WTC11 (cell line): ENCODE measurements around the gene NR3C2. TPM values are rescaled to one million over a fixed set of nuclear protein-coding genes. Genes with fewer than 3 reads are reported as not detected.

ENCODE experiments used
- ATAC-seq: fragments of 200-7000 bp; cut with Tn5 transposase; 2 replicates; pipeline ENCODE4 v1.10.0; 2021; ENCODE audit warnings: mild to moderate bottlenecking, moderate library complexity
- CTCF ChIA-PET: fragments of 300-600 bp; sonication (Branson Sonifier 250); formaldehyde crosslinking; loops from one replicate; lab custom pipeline; 2021; ENCODE audit warnings: antibody characterized with exemption; lab: Charles Lee
- POLR2A ChIA-PET: fragments of 350-600 bp; sonication (Branson Sonifier 250); formaldehyde crosslinking; loops from one replicate; lab custom pipeline; 2021; ENCODE audit warnings: antibody characterized with exemption; lab: Charles Lee
- DNase-seq: peaks from one replicate; pipeline ENCODE4 v3.0.0; 2021; ENCODE audit warnings: low spot score
- H3K27ac Mint-ChIP-seq: 2 replicates; pipeline ENCODE4 v1.8.0; 2021; ENCODE audit warnings: mixed read lengths
- H3K27me3 Mint-ChIP-seq: 2 replicates; pipeline ENCODE4 v1.8.0; 2021; ENCODE audit warnings: low read depth, mild to moderate bottlenecking, moderate library complexity, mixed read lengths
- H3K36me3 Mint-ChIP-seq: 2 replicates; pipeline ENCODE4 v1.8.0; 2021; ENCODE audit warnings: mixed read lengths
- H3K4me1 Mint-ChIP-seq: 2 replicates; pipeline ENCODE4 v1.8.0; 2022; ENCODE audit warnings: mixed read lengths
- H3K4me3 Mint-ChIP-seq: 2 replicates; pipeline ENCODE4 v1.8.0; 2021; ENCODE audit warnings: mild to moderate bottlenecking, moderate library complexity, mixed read lengths
- H3K9me3 Mint-ChIP-seq: 2 replicates; pipeline ENCODE4 v1.8.0; 2021; ENCODE audit warnings: mixed read lengths
- ATF1 ChIP-seq: sonication (generic); formaldehyde crosslinking; IDR thresholded peaks from 2 replicates; pipeline ENCODE4 v1.8.1; 2023; ENCODE audit warnings: mild to moderate bottlenecking, moderate library complexity, missing genetic modification reagents
- ATF6 ChIP-seq: sonication (generic); formaldehyde crosslinking; IDR thresholded peaks from 2 replicates; pipeline ENCODE4 v1.8.1; 2023; ENCODE audit warnings: mild to moderate bottlenecking, missing genetic modification reagents
- CBFB ChIP-seq: sonication (generic); formaldehyde crosslinking; IDR thresholded peaks from 2 replicates; pipeline ENCODE4 v1.8.1; 2022; ENCODE audit warnings: mild to moderate bottlenecking, low read depth, missing genetic modification reagents
- CDX4 ChIP-seq: fragments of 250-450 bp; sonication (Bioruptor Pico); IDR thresholded peaks from 2 replicates; pipeline ENCODE4 v1.9.0; 2021; ENCODE audit warnings: moderate library complexity, mild to moderate bottlenecking, inconsistent platforms, borderline replicate concordance
- CREB1 ChIP-seq: sonication (generic); formaldehyde crosslinking; IDR thresholded peaks from 2 replicates; pipeline ENCODE4 v1.8.0; 2023; ENCODE audit warnings: mild to moderate bottlenecking, missing genetic modification reagents
- ERG ChIP-seq: fragments of 250-450 bp; sonication (Bioruptor Pico); IDR thresholded peaks from 2 replicates; pipeline ENCODE4 v1.8.0; 2021; ENCODE audit warnings: mild to moderate bottlenecking
- GABPB1 ChIP-seq: sonication (generic); formaldehyde crosslinking; IDR thresholded peaks from 2 replicates; pipeline ENCODE4 v1.8.1; 2023; ENCODE audit warnings: mild to moderate bottlenecking, missing genetic modification reagents
- GRHL2 ChIP-seq: fragments of 250-450 bp; sonication (Bioruptor Pico); IDR thresholded peaks from 2 replicates; pipeline ENCODE4 v1.8.0; 2022; ENCODE audit warnings: mild to moderate bottlenecking, moderate library complexity; ENCODE audit not compliant: insufficient replicate concordance, severe bottlenecking
- HMGA2 ChIP-seq: fragments of 250-450 bp; sonication (Bioruptor Pico); IDR thresholded peaks from 2 replicates; pipeline ENCODE4 v1.4.0; 2021; ENCODE audit warnings: mild to moderate bottlenecking, moderate library complexity
- IRF2 ChIP-seq: sonication (generic); formaldehyde crosslinking; IDR thresholded peaks from 2 replicates; pipeline ENCODE4 v1.8.0; 2022; ENCODE audit warnings: low read depth, missing genetic modification reagents, borderline replicate concordance
- JUN ChIP-seq: sonication (generic); formaldehyde crosslinking; IDR thresholded peaks from 2 replicates; pipeline ENCODE4 v1.8.0; 2023; ENCODE audit warnings: mild to moderate bottlenecking, missing genetic modification reagents
- KAT7 ChIP-seq: sonication (generic); formaldehyde crosslinking; IDR thresholded peaks from 2 replicates; pipeline ENCODE4 v1.8.1; 2023; ENCODE audit warnings: missing genetic modification reagents, mild to moderate bottlenecking, borderline replicate concordance
- MLX ChIP-seq: sonication (generic); formaldehyde crosslinking; IDR thresholded peaks from 2 replicates; pipeline ENCODE4 v1.8.1; 2023; ENCODE audit warnings: mild to moderate bottlenecking, missing genetic modification reagents, moderate library complexity
- NFATC4 ChIP-seq: fragments of 250-450 bp; sonication (Bioruptor Pico); IDR thresholded peaks from 2 replicates; pipeline ENCODE4 v1.9.0; 2021; ENCODE audit warnings: mild to moderate bottlenecking
- NR1H2 ChIP-seq: sonication (generic); formaldehyde crosslinking; IDR thresholded peaks from 2 replicates; pipeline ENCODE4 v1.9.0; 2021; ENCODE audit warnings: mild to moderate bottlenecking, moderate library complexity, missing genetic modification reagents
- NR3C1 ChIP-seq: sonication (generic); formaldehyde crosslinking; conservative IDR thresholded peaks from 2 replicates; pipeline ENCODE4 v1.8.1; 2023; ENCODE audit warnings: low read depth, mild to moderate bottlenecking, missing genetic modification reagents
- RORB ChIP-seq: fragments of 250-450 bp; sonication (Bioruptor Pico); IDR thresholded peaks from 2 replicates; pipeline ENCODE4 v1.9.0; 2021; ENCODE audit warnings: mild to moderate bottlenecking
- SP1 ChIP-seq: sonication (generic); formaldehyde crosslinking; conservative IDR thresholded peaks from 2 replicates; pipeline ENCODE4 v1.8.1; 2022; ENCODE audit warnings: missing genetic modification reagents
- TCF7 ChIP-seq: sonication (generic); formaldehyde crosslinking; IDR thresholded peaks from 2 replicates; pipeline ENCODE4 v1.8.0; 2022; ENCODE audit warnings: mild to moderate bottlenecking, low read depth, missing genetic modification reagents, moderate library complexity
- TP53 ChIP-seq: sonication (generic); formaldehyde crosslinking; IDR thresholded peaks from 2 replicates; pipeline ENCODE4 v1.8.1; 2023; ENCODE audit warnings: mild to moderate bottlenecking, missing genetic modification reagents
- ZNF317 ChIP-seq: sonication (generic); formaldehyde crosslinking; IDR thresholded peaks from 2 replicates; pipeline ENCODE4 v1.8.1; 2023; ENCODE audit warnings: low read depth, mild to moderate bottlenecking, moderate library complexity, missing genetic modification reagents, borderline replicate concordance
- ZNF425 ChIP-seq: fragments of 250-450 bp; sonication (Bioruptor Pico); conservative IDR thresholded peaks from 2 replicates; pipeline ENCODE4 v1.9.0; 2021; ENCODE audit warnings: mild to moderate bottlenecking
- ZNF671 ChIP-seq: fragments of 250-450 bp; sonication (Bioruptor Pico); IDR thresholded peaks from 2 replicates; pipeline ENCODE4 v1.8.0; 2021; ENCODE audit warnings: mild to moderate bottlenecking
- total RNA-seq: library from RNA; stranded (reverse); gene quantifications from 3 replicates; pipeline ENCODE4 v1.2.3, GENCODE V29; 2021
- TF ChIP-seq, protein P1 (sequence below): sonication (generic); formaldehyde crosslinking; IDR thresholded peaks from 2 replicates; pipeline ENCODE4 v1.8.0; 2022; ENCODE audit warnings: mild to moderate bottlenecking, missing genetic modification reagents
- TF ChIP-seq, protein P2 (sequence below): fragments of 250-450 bp; sonication (Bioruptor Pico); IDR thresholded peaks from 2 replicates; pipeline ENCODE4 v2.1.2; 2022; ENCODE audit warnings: mild to moderate bottlenecking, moderate library complexity

Gene NR3C2
- total RNA-seq, 1 experiment from 2014 or later: 2.8 TPM

DNA sequence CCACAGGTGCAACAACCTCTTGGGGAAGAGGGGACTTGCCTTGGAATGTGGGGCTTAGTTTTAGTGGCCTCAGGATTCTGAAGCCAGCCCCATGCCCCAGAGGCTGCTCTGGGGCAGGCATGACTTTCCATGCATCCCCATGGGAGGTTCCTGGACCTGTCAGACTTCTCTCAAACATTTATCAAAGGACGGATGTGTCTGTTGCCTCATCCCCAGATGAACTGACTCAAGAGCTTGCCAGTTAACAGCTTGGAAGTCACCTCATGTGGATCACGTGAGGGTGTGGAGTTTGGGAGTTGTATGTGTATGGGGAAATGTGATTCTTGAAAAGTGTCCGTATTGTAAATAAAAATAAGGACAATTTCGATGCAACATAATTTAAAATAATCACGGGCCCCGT lies 368.9 kb downstream of the NR3C2 start (continued):
- no peak for TF ChIP-seq ZNF317 (CRISPR knock-in tag)
- no peak for TF ChIP-seq ATF6
- no peak for TF ChIP-seq JUN (CRISPR knock-in tag)
- TF ChIP-seq, protein P1, sequence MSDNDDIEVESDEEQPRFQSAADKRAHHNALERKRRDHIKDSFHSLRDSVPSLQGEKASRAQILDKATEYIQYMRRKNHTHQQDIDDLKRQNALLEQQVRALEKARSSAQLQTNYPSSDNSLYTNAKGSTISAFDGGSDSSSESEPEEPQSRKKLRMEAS (CRISPR knock-in tag): no peak
- TF ChIP-seq, protein P2, sequence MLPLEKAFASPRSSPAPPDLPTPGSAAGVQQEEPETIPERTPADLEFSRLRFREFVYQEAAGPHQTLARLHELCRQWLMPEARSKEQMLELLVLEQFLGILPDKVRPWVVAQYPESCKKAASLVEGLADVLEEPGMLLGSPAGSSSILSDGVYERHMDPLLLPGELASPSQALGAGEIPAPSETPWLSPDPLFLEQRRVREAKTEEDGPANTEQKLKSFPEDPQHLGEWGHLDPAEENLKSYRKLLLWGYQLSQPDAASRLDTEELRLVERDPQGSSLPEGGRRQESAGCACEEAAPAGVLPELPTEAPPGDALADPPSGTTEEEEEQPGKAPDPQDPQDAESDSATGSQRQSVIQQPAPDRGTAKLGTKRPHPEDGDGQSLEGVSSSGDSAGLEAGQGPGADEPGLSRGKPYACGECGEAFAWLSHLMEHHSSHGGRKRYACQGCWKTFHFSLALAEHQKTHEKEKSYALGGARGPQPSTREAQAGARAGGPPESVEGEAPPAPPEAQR: no peak
- no peak for TF ChIP-seq ZNF425
- TF ChIP-seq NR1H2 (CRISPR knock-in tag): no peak

GRCh38 chr4:148072789-148073188 lies 369.4 kb downstream of the NR3C2 start:
- POLR2A ChIA-PET: no interaction called here
- TF ChIP-seq TCF7 (CRISPR knock-in tag) (no peak), RORB (no peak), KAT7 (no peak), MLX (CRISPR knock-in tag) (no peak), HMGA2 (CRISPR knock-in tag) (no peak), CREB1 (CRISPR knock-in tag) (no peak), ATF1 (no peak), NFATC4 (CRISPR knock-in tag) (no peak), CDX4 (CRISPR knock-in tag) (no peak), ZNF317 (CRISPR knock-in tag) (no peak)
- TF ChIP-seq, all 79 proteins: peak for 0
- H3K9me3 Mint-ChIP-seq: peaks cover 35% of the 10 kb centered on the region
- H3K27me3 Mint-ChIP-seq: peaks cover 4% of the 10 kb centered on the region; the same call in 1 of the 2 replicates
- CTCF ChIA-PET: no interaction called here
- H3K27ac Mint-ChIP-seq: no peak overlapping the region
- ATAC-seq (no peak), DNase-seq (no peak)
- no peak overlapping the region for H3K4me3 Mint-ChIP-seq
- H3K36me3 Mint-ChIP-seq: peaks cover 44% of the 10 kb centered on the region
- peaks cover 17% of the 10 kb centered on the region for H3K4me1 Mint-ChIP-seq

- Mint-ChIP-seq H3K4me1 (peaks cover 24% of the 10 kb centered on the region), H3K27me3 (peaks cover 4% of the 10 kb centered on the region; the same call in 1 of the 2 replicates), H3K9me3 (peaks cover 29% of the 10 kb centered on the region), H3K36me3 (peaks cover 35% of the 10 kb centered on the region), H3K4me3 (no peak overlapping the region), H3K27ac (no peak overlapping the region)
- ChIA-PET POLR2A (no interaction called here), CTCF (no interaction called here)
- DNase-seq (no peak), ATAC-seq (no peak)
- no peak for TF ChIP-seq ZNF671
- no peak for TF ChIP-seq IRF2 (CRISPR knock-in tag)
- TF ChIP-seq, protein P2: no peak
- TF ChIP-seq GABPB1 (CRISPR knock-in tag): no peak
- no peak for TF ChIP-seq SP1
- no peak for TF ChIP-seq ERG (CRISPR knock-in tag)
- TF ChIP-seq NR1H2 (CRISPR knock-in tag): no peak
- TF ChIP-seq GRHL2: no peak
- TF ChIP-seq CBFB (CRISPR knock-in tag): no peak
- no peak for TF ChIP-seq NR3C1 (CRISPR knock-in tag)
- TF ChIP-seq TP53 (CRISPR knock-in tag): no peak
Measured at GRCh38 chr4:148071009-148071408, 371.2 kb downstream of the NR3C2 start.
